Breast epithelium (tissue), 4 donors: ENCODE data around the gene POM121L2. TPM values are rescaled to one million over a fixed set of nuclear protein-coding genes. Genes with fewer than 3 reads are reported as not detected.

Experiments
- DNase-seq, 2 donors: peaks; one replicate each; pipeline ENCODE4 v3.0.0-alpha.2; 2019; ENCODE audit warnings: low spot score in 2 of 2
- H3K27ac ChIP-seq, 2 donors: fragments of 200-600 bp; sonication (generic) in 1 of 2; one replicate each; pipeline ENCODE4 v1.5.1; 2016 to 2019; ENCODE audit warnings: mild to moderate bottlenecking in 1 of 2
- H3K27me3 ChIP-seq, 2 donors: fragments of 200-600 bp; sonication (generic) in 1 of 2; one replicate each; pipeline versions ENCODE4 v1.5.1 to v1.6.0; 2017 to 2019; ENCODE audit warnings: control low read depth in 1 of 2, mild to moderate bottlenecking in 1 of 2
- H3K36me3 ChIP-seq: fragments of 200-600 bp; one replicate; pipeline ENCODE4 v1.5.1; 2019
- H3K4me1 ChIP-seq, 2 donors: fragments of 200-600 bp; sonication (generic); one replicate each; pipeline ENCODE4 v1.5.1; 2016 to 2019; ENCODE audit warnings: control low read depth in 1 of 2
- H3K4me3 ChIP-seq, 3 donors: fragments of 200-600 bp; sonication (generic); 1 replicate in 2 of 3; 2 replicates in 1 of 3; pipeline ENCODE4 v1.5.1; 2016 to 2019; ENCODE audit warnings: mild to moderate bottlenecking in 3 of 3, moderate library complexity in 2 of 3
- H3K9me3 ChIP-seq, 2 donors: fragments of 200-600 bp; sonication (generic) in 1 of 2; one replicate each; pipeline ENCODE4 v1.5.1; 2016 to 2019; ENCODE audit warnings: control low read depth in 1 of 2
- POLR2A ChIP-seq: fragments of 450-650 bp; IDR thresholded peaks from one replicate; pipeline ENCODE4 v1.6.1; 2016; ENCODE audit warnings: antibody characterized with exemption, mild to moderate bottlenecking, moderate library complexity
- POLR2AphosphoS5 ChIP-seq, 3 donors: sonication (generic); formaldehyde crosslinking; IDR thresholded peaks; one replicate each; pipeline ENCODE4 v1.6.1; 2017; ENCODE audit warnings: antibody characterized with exemption in 3 of 3
- intact Hi-C: fragments of 100-400 bp; cut with DNase I; formaldehyde crosslinking; loops from one replicate; pipeline ENCODE4 v1.15.1; 2023; ENCODE audit warnings: low total_unique reads
- total RNA-seq, 3 donors: library from RNA; depleted of rRNA; stranded (reverse); fragments of >200 nt; gene quantifications; one replicate each; pipeline ENCODE4 v1.1.0, GENCODE V29; 2016
- TF ChIP-seq, protein P1 (sequence below), 3 donors: fragments of 450-650 bp; IDR thresholded peaks; one replicate each; pipeline ENCODE4 v1.5.1; 2016 to 2017; ENCODE audit warnings: antibody characterized with exemption in 3 of 3, mild to moderate bottlenecking in 3 of 3, moderate library complexity in 3 of 3

The POM121L2 gene
- total RNA-seq, 3 donors from 2014 or later, result not detected

DNA sequence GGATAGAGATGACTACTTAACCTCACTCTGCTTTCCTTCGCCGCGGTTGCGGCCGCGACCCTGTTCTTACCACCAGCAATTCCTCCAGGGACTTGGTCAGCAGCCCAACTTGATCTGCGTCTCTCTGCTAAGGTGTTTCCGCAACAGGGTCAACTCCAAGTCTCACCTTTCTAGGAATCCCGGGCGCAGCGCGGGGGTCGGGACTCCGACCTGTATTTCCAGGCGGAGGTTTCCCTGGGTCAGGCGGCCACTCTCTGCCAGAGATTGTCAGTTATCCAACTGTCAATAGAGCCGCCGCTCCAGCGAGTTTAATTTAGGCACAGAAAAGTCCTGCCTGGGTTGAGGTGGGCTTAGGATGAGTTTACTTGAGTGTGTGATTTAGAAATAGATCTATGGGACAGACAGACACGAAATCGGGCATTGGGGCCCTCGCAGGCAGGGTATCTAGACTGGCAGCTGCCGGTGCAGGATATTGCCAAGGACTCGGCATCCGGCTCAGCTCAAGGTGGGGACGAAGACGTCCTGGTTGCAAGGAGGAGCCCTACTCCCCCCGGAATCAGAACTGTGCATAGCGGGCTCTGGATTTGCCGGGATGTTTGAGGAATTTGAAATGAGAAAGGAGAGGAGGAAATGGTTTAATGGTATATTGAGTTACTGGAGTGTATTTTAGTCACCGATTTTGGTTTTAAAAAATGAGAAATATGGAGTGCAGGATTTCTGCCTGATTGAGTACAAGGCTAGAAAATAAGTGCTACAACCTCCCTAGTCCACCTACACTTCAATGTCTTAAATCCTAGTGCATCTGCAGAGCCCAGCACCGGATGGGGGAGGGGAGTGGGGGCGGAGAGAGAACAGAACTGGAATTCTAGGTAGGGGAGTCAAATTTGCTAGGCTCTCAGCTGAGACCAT, 23.7 kb downstream of the POM121L2 start:
- intact Hi-C loops, result no loop called here
- Histone ChIP-seq H3K27ac (no peak overlapping the region), H3K4me3 (no peak overlapping the region), H3K36me3 (no peaks in the 10 kb centered on the region), H3K4me1 (no peaks in the 10 kb centered on the region), H3K9me3 (peaks cover 0 to 15% of the 10 kb centered on the region in 2 donors), H3K27me3 (peaks cover 0 to 97% of the 10 kb centered on the region in 2 donors)
- DNase-seq, result no peak
- TF ChIP-seq, protein P1, sequence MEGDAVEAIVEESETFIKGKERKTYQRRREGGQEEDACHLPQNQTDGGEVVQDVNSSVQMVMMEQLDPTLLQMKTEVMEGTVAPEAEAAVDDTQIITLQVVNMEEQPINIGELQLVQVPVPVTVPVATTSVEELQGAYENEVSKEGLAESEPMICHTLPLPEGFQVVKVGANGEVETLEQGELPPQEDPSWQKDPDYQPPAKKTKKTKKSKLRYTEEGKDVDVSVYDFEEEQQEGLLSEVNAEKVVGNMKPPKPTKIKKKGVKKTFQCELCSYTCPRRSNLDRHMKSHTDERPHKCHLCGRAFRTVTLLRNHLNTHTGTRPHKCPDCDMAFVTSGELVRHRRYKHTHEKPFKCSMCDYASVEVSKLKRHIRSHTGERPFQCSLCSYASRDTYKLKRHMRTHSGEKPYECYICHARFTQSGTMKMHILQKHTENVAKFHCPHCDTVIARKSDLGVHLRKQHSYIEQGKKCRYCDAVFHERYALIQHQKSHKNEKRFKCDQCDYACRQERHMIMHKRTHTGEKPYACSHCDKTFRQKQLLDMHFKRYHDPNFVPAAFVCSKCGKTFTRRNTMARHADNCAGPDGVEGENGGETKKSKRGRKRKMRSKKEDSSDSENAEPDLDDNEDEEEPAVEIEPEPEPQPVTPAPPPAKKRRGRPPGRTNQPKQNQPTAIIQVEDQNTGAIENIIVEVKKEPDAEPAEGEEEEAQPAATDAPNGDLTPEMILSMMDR (IDR thresholded peaks at IDR 0.05), result no peak
- no peak for TF ChIP-seq POLR2A
- TF ChIP-seq POLR2AphosphoS5 (IDR thresholded peaks at IDR 0.05), result no peak

DNA sequence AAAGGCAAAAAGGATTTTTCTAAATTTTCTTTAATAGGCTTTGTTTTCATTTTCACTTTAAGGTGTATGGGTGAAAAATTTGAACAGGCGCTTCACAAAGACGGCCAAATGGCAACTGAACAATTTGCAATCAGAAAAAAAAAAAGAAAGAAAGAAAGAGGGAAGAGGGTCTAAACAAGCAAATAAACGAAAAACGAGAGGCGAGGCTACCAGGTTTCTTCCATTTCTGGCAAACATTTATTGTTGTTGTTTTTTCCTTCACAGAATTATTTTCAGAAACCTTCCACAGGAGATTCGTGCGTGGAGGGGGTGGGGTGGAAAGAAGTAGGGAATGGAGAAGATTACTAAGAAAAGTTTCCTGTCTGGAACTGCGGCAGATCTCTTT, 24.3 kb downstream of the POM121L2 start:
- TF ChIP-seq POLR2AphosphoS5 (IDR thresholded peaks at IDR 0.05) (no peak), POLR2A (no peak)
- no peaks in the 10 kb centered on the region for H3K4me1 ChIP-seq
- H3K36me3 ChIP-seq, result no peaks in the 10 kb centered on the region
- H3K27me3 ChIP-seq, result peaks cover 0 to 98% of the 10 kb centered on the region in 2 donors
- intact Hi-C loops, result no loop called here
- H3K27ac ChIP-seq, result no peak overlapping the region
- DNase-seq, result no peak
- H3K9me3 ChIP-seq, result peaks cover 0 to 22% of the 10 kb centered on the region in 2 donors
- H3K4me3 ChIP-seq, result no peak overlapping the region

DNA sequence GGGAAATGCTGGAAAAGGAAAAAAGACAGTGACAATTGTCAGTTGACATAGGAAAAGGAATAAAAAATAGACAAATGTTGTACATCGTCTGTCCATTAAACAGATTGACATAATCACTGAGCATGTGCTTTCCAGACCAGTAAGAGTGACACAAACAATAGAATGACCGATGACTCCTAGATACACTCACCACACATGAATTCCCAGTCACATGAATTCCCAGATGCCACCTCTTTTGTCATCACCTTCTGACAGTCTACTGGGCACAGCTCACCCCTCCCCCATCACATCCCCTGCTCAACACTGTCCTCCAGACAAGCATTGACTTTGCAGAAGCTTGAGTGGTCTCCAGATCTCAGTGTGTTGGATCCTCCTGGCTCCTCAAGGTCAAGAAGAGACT, 25.9 kb downstream of the POM121L2 start:
- Histone ChIP-seq H3K9me3 (peaks cover 0 to 24% of the 10 kb centered on the region in 2 donors), H3K27me3 (peaks cover 0 to 97% of the 10 kb centered on the region in 2 donors), H3K27ac (no peak overlapping the region), H3K4me1 (no peaks in the 10 kb centered on the region), H3K36me3 (no peaks in the 10 kb centered on the region), H3K4me3 (no peak overlapping the region)
- TF ChIP-seq POLR2A, result no peak
- TF ChIP-seq, protein P1 (IDR thresholded peaks at IDR 0.05), result no peak
- TF ChIP-seq POLR2AphosphoS5 (IDR thresholded peaks at IDR 0.05), result no peak
- intact Hi-C loops, result no loop called here
- DNase-seq, result no peak

DNA sequence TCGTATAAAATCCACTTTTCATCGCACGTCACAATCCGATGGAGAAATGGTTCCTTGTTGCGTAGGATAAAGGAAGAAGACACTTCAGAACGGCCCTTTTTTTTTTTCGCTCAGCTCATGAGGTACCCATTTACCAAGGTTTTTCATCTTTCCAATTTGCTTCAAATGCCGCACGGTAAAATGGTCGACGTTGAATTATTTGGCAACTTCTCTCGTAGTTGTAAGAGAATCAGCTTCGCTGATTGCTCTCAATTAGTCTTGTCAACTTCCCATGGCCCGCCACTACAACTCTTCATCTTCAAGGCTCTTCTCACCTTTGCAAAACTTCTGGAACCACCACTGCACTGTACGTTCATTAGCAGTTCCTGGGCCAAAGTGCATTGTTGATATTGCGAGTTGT, 28.8 kb downstream of the POM121L2 start:
- no peak overlapping the region for H3K4me3 ChIP-seq
- peaks cover 0 to 17% of the 10 kb centered on the region in 2 donors for H3K9me3 ChIP-seq
- no peak for DNase-seq
- TF ChIP-seq POLR2A (no peak), POLR2AphosphoS5 (IDR thresholded peaks at IDR 0.05) (no peak)
- TF ChIP-seq, protein P1 (IDR thresholded peaks at IDR 0.05), result no peak
- H3K27ac ChIP-seq, result no peak overlapping the region
- no peaks in the 10 kb centered on the region for H3K4me1 ChIP-seq
- no peaks in the 10 kb centered on the region for H3K36me3 ChIP-seq
- peaks cover 0 to 95% of the 10 kb centered on the region in 2 donors for H3K27me3 ChIP-seq
- intact Hi-C loops, result no loop called here

DNA sequence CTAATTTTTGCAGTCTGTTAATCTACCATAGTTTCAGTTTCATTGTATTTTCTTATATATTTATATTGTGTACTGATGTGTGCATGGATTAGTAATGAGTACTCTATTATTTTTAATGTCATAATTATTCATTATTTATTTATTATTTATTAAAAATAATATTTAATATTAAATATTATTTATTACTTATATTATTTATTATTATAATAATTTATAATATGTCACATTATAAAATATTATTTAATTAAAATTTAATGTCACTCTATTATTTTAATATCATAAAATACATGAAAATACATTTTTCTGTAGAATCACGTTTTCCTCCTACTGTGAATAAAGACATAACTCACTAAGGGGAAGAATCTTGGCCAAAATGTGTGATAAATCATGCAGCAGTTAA, 30.5 kb downstream of the POM121L2 start:
- H3K27ac ChIP-seq, result no peak overlapping the region
- intact Hi-C loops, result no loop called here

More for the DNA sequence above, 30.5 kb downstream of the POM121L2 start:
- TF ChIP-seq, protein P1 (IDR thresholded peaks at IDR 0.05), result no peak
- no peak for TF ChIP-seq POLR2AphosphoS5 (IDR thresholded peaks at IDR 0.05)
- TF ChIP-seq POLR2A, result no peak
- Histone ChIP-seq H3K4me1 (no peaks in the 10 kb centered on the region), H3K27me3 (peaks cover 0 to 95% of the 10 kb centered on the region in 2 donors), H3K9me3 (peaks cover 0 to 17% of the 10 kb centered on the region in 2 donors), H3K36me3 (no peaks in the 10 kb centered on the region), H3K4me3 (no peak overlapping the region)
- DNase-seq, result no peak
